K562 (cell line): ENCODE measurements around the gene LYPLA2. TPM values are rescaled to one million over a fixed set of nuclear protein-coding genes. Genes with fewer than 3 reads are reported as not detected.

ENCODE experiments used
- GABPA ChIP-seq: fragments of 200-800 bp; sonication (Bioruptor generic); conservative IDR thresholded peaks from 2 replicates; pipeline ENCODE4 v1.6.1; 2016; ENCODE audit warnings: low read depth, missing genetic modification characterization, missing compliant biosample characterization
- HNRNPLL ChIP-seq: fragments of 200-400 bp; formaldehyde crosslinking; IDR thresholded peaks from 2 replicates; pipeline ENCODE4 v1.6.1; 2017; ENCODE audit warnings: low read length, low read depth, mild to moderate bottlenecking; ENCODE audit not compliant: poor library complexity, severe bottlenecking
- MCM2 ChIP-seq: fragments of 450-650 bp; IDR thresholded peaks from 2 replicates; pipeline ENCODE4 v1.6.1; 2017; ENCODE audit warnings: low read depth, mild to moderate bottlenecking
- MEF2D ChIP-seq: conservative IDR thresholded peaks from 2 replicates; pipeline ENCODE4 v1.6.1; 2016; ENCODE audit warnings: low read depth, missing genetic modification characterization, missing compliant biosample characterization
- MTF1 ChIP-seq: fragments of 250-450 bp; sonication (Bioruptor Pico); IDR thresholded peaks from 2 replicates; pipeline ENCODE4 v1.9.0; 2021; ENCODE audit warnings: moderate library complexity, mild to moderate bottlenecking, inconsistent platforms, borderline replicate concordance
- MYBL2 ChIP-seq, 2 experiments: fragments of 450-650 bp in 1 of 2; sonication (generic) in 1 of 2; formaldehyde crosslinking in 1 of 2; IDR thresholded peaks; 2 replicates each; pipeline versions ENCODE4 v1.6.1 to v1.8.1; 2017 to 2022; ENCODE audit warnings: borderline replicate concordance in 1 of 2, inconsistent platforms in 1 of 2, low read depth in 1 of 2, mild to moderate bottlenecking in 1 of 2, missing genetic modification reagents in 1 of 2, moderate library complexity in 1 of 2
- POLR3A ChIP-seq: IDR thresholded peaks from 2 replicates; pipeline ENCODE4 v1.6.1; 2011; ENCODE audit warnings: borderline replicate concordance, mild to moderate bottlenecking, moderate library complexity; ENCODE audit not compliant: insufficient read length, insufficient read depth; ENCODE audit errors: extremely low read depth
- PPARD ChIP-seq: fragments of 250-450 bp; sonication (Bioruptor Pico); IDR thresholded peaks from 2 replicates; pipeline ENCODE4 v1.8.0; 2022; ENCODE audit warnings: inconsistent platforms, mild to moderate bottlenecking, moderate library complexity
- RBM17 ChIP-seq: fragments of 200-400 bp; formaldehyde crosslinking; IDR thresholded peaks from 2 replicates; pipeline ENCODE4 v1.6.1; 2017; ENCODE audit warnings: low read depth, mild to moderate bottlenecking, low read length, borderline replicate concordance
- TAF9B ChIP-seq: fragments of 450-650 bp; IDR thresholded peaks from 2 replicates; pipeline ENCODE4 v1.6.1; 2018; ENCODE audit warnings: mild to moderate bottlenecking; ENCODE audit not compliant: partially characterized antibody
- TCF15 ChIP-seq: fragments of 250-450 bp; sonication (Bioruptor Pico); IDR thresholded peaks from 2 replicates; pipeline ENCODE4 v1.8.0; 2022; ENCODE audit warnings: moderate library complexity, mild to moderate bottlenecking, inconsistent platforms
- ZNF324 ChIP-seq: fragments of 250-450 bp; sonication (Bioruptor Pico); IDR thresholded peaks from 2 replicates; pipeline ENCODE4 v1.4.0; 2020; ENCODE audit warnings: mild to moderate bottlenecking
- ZNF586 ChIP-seq: fragments of 450-650 bp; formaldehyde crosslinking; conservative IDR thresholded peaks from 2 replicates; pipeline ENCODE4 v1.4.0; 2020; ENCODE audit warnings: mild to moderate bottlenecking, moderate library complexity
- ZNF696 ChIP-seq: fragments of 250-450 bp; sonication (Bioruptor Pico); conservative IDR thresholded peaks from 2 replicates; pipeline ENCODE4 v1.4.0; 2020; ENCODE audit warnings: mild to moderate bottlenecking, moderate library complexity
- ZNF830 ChIP-seq: fragments of 250-450 bp; sonication (Bioruptor Pico); IDR thresholded peaks from 2 replicates; pipeline ENCODE4 v1.5.0; 2021; ENCODE audit warnings: mild to moderate bottlenecking
- polyA plus RNA-seq, 8 experiments: library from polyadenylated mRNA; depleted of rRNA in 4 of 8; stranded (reverse) in 5 of 8; unstranded in 3 of 8; fragments of >200 nt; fragmentation: Nextera tagmentation in 2 of 8; fragmentation: Illumina TruSeq in 1 of 8; extraction: Ambion mirVana in 2 of 8; extraction: Trizol in 1 of 8; gene quantifications; 2 replicates each; pipeline versions ENCODE4 v1.2.1 to v1.2.3, GENCODE V29; 2011 to 2014; ENCODE audit warnings: inconsistent platforms in 1 of 8, missing spikeins in 1 of 8
- total RNA-seq, 7 experiments: library from RNA; depleted of rRNA in 6 of 7; stranded (reverse); fragments of >200 nt in 6 of 7; fragmentation: Illumina TruSeq in 2 of 7; extraction: Trizol in 2 of 7; gene quantifications; 2 replicates each; pipeline versions ENCODE4 v1.2.1 to v1.2.3, GENCODE V29; 2011 to 2021; ENCODE audit warnings: low replicate concordance in 1 of 7

LYPLA2 gene
- total and polyA plus RNA-seq, 9 of the 15 experiments (the other 6 are each of a cell fraction or from before 2014, with no cell fraction given): 3.9 to 128 (median 60.1) TPM

GRCh38 chr1:23800400-23801337, 9.7 kb downstream of the LYPLA2 start, which contains the start of gene GALE (continued):
- no peak for TF ChIP-seq POLR3A
- no peak for TF ChIP-seq RBM17
- no peak for TF ChIP-seq TAF9B
- no peak for TF ChIP-seq MYBL2 (IDR thresholded peaks at IDR 0.05; ENCODE audit: low read depth)
- no peak for TF ChIP-seq MYBL2 (CRISPR knock-in tag; IDR thresholded peaks at IDR 0.05; ENCODE audit: borderline replicate concordance)
- no peak for TF ChIP-seq ZNF324 (CRISPR knock-in tag)
- no peak for TF ChIP-seq ZNF696 (CRISPR knock-in tag)
- no peak for TF ChIP-seq MTF1 (CRISPR knock-in tag)
- TF ChIP-seq ZNF830 (CRISPR knock-in tag): peak; percentile 70
- no peak for TF ChIP-seq TCF15
- TF ChIP-seq ZNF586 (CRISPR knock-in tag): 0 out of 2 replicates have a peak, but pooled peaks have one; percentile 30
- TF ChIP-seq GABPA: peak; percentile 91
- TF ChIP-seq PPARD (CRISPR knock-in tag): no peak
- TF ChIP-seq HNRNPLL: peak; percentile 97
- TF ChIP-seq MEF2D (tag): no peak
- TF ChIP-seq MCM2: no peak
